Sigmoid colon (tissue), 7 donors: ENCODE results near the gene WASF2. TPM values are rescaled to one million over a fixed set of nuclear protein-coding genes. Genes with fewer than 3 reads are reported as not detected.

Experiments used
- DNase-seq: peaks from one replicate; pipeline ENCODE4 v3.0.0-alpha.2; 2019
- H3K27ac ChIP-seq, 4 donors: fragments of 200-600 bp; sonication (generic); one replicate each; pipeline ENCODE4 v1.5.1; 2016 to 2019; ENCODE audit warnings: mild to moderate bottlenecking in 1 of 4
- H3K27me3 ChIP-seq, 3 donors: fragments of 200-600 bp; sonication (generic); one replicate each; pipeline ENCODE4 v1.5.1; 2019; ENCODE audit warnings: mild to moderate bottlenecking in 1 of 3
- H3K36me3 ChIP-seq, 4 donors: fragments of 200-600 bp; sonication (generic); one replicate each; pipeline ENCODE4 v1.5.1; 2016 to 2019
- H3K4me1 ChIP-seq, 4 donors: fragments of 200-600 bp; sonication (generic); one replicate each; pipeline ENCODE4 v1.5.1; 2017 to 2019
- H3K4me3 ChIP-seq, 4 donors: fragments of 200-600 bp; sonication (generic); one replicate each; pipeline ENCODE4 v1.5.1; 2017 to 2019; ENCODE audit warnings: mild to moderate bottlenecking in 2 of 4, moderate library complexity in 1 of 4
- H3K9me3 ChIP-seq, 4 donors: fragments of 200-600 bp in 3 of 4; sonication (generic) in 3 of 4; one replicate each; pipeline versions ENCODE4 v1.5.1 to v1.6.1; 2013 to 2019
- EP300 ChIP-seq, 4 donors: sonication (generic); formaldehyde crosslinking; IDR thresholded peaks; one replicate each; pipeline ENCODE4 v1.6.1; 2017; ENCODE audit warnings: antibody characterized with exemption in 4 of 4
- POLR2A ChIP-seq, 2 donors: fragments of 450-650 bp; IDR thresholded peaks; one replicate each; pipeline ENCODE4 v1.6.1; 2016; ENCODE audit warnings: antibody characterized with exemption in 2 of 2, mild to moderate bottlenecking in 2 of 2, moderate library complexity in 2 of 2
- POLR2AphosphoS5 ChIP-seq, 4 donors: sonication (generic); formaldehyde crosslinking; IDR thresholded peaks; one replicate each; pipeline ENCODE4 v1.6.1; 2017; ENCODE audit warnings: antibody characterized with exemption in 4 of 4
- WGBS, 2 donors: extraction: QIAGEN DNeasy Blood & Tissue Kit; methylation state at CpG; one replicate each; pipeline ENCODE4 v1.1.7; 2013; 5-methylcytosine and 5-hydroxymethylcytosine counted together
- intact Hi-C: fragments of 100-400 bp; cut with DNase I; formaldehyde crosslinking; loops from one replicate; pipeline ENCODE4 v1.15.1; 2023
- polyA plus RNA-seq, 3 donors: library from polyadenylated mRNA; stranded (reverse); fragments of 200-250 nt; gene quantifications; one replicate each; pipeline ENCODE4 v1.2.3, GENCODE V29; 2013
- total RNA-seq, 4 donors: library from RNA; depleted of rRNA; stranded (reverse); fragments of >200 nt; gene quantifications; one replicate each; pipeline ENCODE4 v1.1.0, GENCODE V29; 2016
- TF ChIP-seq, protein P1 (sequence below), 4 experiments: fragments of 450-650 bp in 3 of 4; fragments of 200-600 bp in 1 of 4; IDR thresholded peaks; one replicate each; pipeline ENCODE4 v1.5.1; 2016 to 2019; ENCODE audit warnings: antibody characterized with exemption in 4 of 4, mild to moderate bottlenecking in 3 of 4, moderate library complexity in 2 of 4
- donor health status: healthy with polysubstance abuse.
- donor health status: Bipolar disorder and iron deficiency.
- donor health status: healthy.

The WASF2 gene
- total and polyA plus RNA-seq, 7 donors = 30.0 to 69.6 (median 56.9) TPM

DNA sequence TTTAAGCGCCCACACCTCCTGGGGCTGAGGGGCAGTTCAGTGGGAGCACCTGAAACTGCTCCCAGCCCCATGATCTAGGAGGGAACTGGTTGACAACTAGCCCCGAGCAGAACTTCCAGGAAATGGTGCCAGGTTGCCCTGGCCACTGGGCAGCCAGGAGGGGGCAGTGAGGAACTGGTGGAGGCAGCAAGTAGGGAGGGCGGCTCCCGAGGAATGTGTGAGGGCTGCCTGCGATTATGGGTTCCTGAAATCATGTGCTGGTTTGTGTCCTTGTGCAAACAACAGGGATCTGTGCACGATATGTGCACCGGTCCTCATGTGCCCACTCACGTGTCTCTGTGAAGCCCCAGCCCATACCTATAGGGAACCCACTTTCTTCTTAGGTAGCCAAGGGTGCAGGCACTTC is 87.6 kb downstream of the WASF2 start:
- H3K4me1 ChIP-seq = peaks cover 0 to 83% (median 67%) of the 10 kb centered on the region in 4 donors
- DNase-seq = peak; percentile 91
- 19 to 37% methylated on average over 8 of the region's 8 CpGs for WGBS, 2 donors
- peaks cover 5 to 14% (median 10%) of the 10 kb centered on the region in 4 donors for H3K36me3 ChIP-seq
- H3K4me3 ChIP-seq = no peak overlapping the region
- H3K27ac ChIP-seq = peak overlapping the region; percentile 79 to 88 (median 81)
- peak; percentile 16 to 61 (median 50) for TF ChIP-seq POLR2AphosphoS5 (IDR thresholded peaks at IDR 0.05)
- TF ChIP-seq, protein P1, sequence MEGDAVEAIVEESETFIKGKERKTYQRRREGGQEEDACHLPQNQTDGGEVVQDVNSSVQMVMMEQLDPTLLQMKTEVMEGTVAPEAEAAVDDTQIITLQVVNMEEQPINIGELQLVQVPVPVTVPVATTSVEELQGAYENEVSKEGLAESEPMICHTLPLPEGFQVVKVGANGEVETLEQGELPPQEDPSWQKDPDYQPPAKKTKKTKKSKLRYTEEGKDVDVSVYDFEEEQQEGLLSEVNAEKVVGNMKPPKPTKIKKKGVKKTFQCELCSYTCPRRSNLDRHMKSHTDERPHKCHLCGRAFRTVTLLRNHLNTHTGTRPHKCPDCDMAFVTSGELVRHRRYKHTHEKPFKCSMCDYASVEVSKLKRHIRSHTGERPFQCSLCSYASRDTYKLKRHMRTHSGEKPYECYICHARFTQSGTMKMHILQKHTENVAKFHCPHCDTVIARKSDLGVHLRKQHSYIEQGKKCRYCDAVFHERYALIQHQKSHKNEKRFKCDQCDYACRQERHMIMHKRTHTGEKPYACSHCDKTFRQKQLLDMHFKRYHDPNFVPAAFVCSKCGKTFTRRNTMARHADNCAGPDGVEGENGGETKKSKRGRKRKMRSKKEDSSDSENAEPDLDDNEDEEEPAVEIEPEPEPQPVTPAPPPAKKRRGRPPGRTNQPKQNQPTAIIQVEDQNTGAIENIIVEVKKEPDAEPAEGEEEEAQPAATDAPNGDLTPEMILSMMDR (IDR thresholded peaks at IDR 0.05) = peak; percentile 14 to 60 (median 44)
- no peak for TF ChIP-seq EP300 (IDR thresholded peaks at IDR 0.05)
- TF ChIP-seq POLR2A (IDR thresholded peaks at IDR 0.05) = no peak
- intact Hi-C loops = loop anchor here (5.0 kb wide), 2 partner anchors 155 to 260 kb away; no protein-coding TSS in a partner anchor
- H3K27me3 ChIP-seq = no peaks in the 10 kb centered on the region
- H3K9me3 ChIP-seq = no peaks in the 10 kb centered on the region

DNA sequence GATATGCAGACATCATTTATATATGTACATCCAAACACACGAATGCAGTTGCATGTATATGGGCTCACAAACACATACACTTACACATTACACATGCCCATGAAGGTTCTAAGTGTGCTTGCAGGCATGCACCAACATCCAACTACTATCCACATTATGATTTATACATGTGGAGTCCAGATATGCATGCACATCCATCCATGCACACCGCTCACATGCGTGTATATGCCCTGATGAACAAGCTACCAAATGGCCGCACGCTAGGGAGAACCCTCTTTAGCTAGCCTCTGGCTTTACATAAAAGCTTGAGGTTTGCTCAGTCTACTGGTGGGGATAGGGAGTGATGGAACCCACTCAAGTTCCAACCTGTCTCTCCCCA is 89.0 kb downstream of the WASF2 start:
- H3K27me3 ChIP-seq = no peaks in the 10 kb centered on the region
- peaks cover 0 to 72% (median 56%) of the 10 kb centered on the region in 4 donors for H3K4me1 ChIP-seq
- 85 to 93% methylated on average over 5 of the region's 5 CpGs for WGBS, 2 donors
- H3K4me3 ChIP-seq = no peak overlapping the region
- peak overlapping the region in 1 of 4 donors; percentile 80 for H3K27ac ChIP-seq
- TF ChIP-seq POLR2AphosphoS5 (IDR thresholded peaks at IDR 0.05) (peak in 2 of 4 donors; percentile 61 to 66), EP300 (IDR thresholded peaks at IDR 0.05) (no peak)
- no peaks in the 10 kb centered on the region for H3K9me3 ChIP-seq
- intact Hi-C loops = loop anchor here (5.0 kb wide), 2 partner anchors 156 to 261 kb away; no protein-coding TSS in a partner anchor
- H3K36me3 ChIP-seq = peaks cover 0 to under 1% (median 0%) of the 10 kb centered on the region in 4 donors
- no peak for DNase-seq

DNA sequence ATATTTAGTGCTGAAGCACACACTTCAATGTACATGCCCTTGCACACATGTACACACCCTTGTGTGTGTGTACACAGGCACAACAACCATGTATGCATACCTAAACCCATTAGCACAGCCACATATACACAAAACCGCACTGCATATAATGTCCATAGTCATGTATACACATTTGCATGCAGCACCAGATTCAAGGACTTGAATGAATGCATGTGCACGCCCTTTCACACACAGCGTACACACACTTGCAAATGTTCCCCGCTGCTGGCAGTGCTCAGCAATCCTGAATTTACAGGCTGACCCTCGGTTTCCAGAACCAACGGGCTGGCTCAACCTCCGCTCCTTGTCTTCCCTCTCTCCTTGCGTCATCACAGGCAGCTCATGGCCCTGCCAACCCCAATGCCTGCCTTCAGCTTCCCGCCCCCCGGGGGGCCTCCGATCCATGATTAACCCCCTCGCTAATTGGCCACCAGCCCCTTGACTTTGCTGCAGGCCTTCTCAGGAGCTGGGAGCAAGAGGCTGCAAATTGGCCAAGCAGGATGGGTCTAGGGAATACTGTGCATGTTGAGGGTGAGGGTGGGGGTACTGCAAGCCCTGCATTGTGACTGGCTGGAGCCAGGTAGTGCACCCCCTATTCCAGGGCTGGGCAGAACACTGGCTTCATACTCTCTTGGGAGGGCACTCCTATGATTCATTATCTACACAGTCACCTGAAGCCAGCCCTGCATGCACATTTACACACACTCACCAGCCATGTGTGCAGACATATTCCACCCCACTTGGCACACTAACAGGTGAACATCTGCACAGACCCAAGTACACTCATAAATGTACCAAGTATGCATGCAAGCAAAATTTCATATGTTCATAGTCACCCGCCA is 89.6 kb downstream of the WASF2 start:
- Histone ChIP-seq H3K36me3 (no peaks in the 10 kb centered on the region), H3K4me1 (peaks cover 0 to 70% (median 50%) of the 10 kb centered on the region in 4 donors), H3K9me3 (no peaks in the 10 kb centered on the region), H3K27ac (no peak overlapping the region), H3K4me3 (no peak overlapping the region), H3K27me3 (no peaks in the 10 kb centered on the region)
- peak in 2 of 4 donors; percentile 46 to 47 for TF ChIP-seq POLR2AphosphoS5 (IDR thresholded peaks at IDR 0.05)
- TF ChIP-seq, protein P1 (IDR thresholded peaks at IDR 0.05) = no peak
- DNase-seq = no peak
- intact Hi-C loops = loop anchor here (5.0 kb wide), 2 partner anchors 157 to 262 kb away; no protein-coding TSS in a partner anchor
- WGBS, 2 donors = 47 to 69% methylated on average over 13 of the region's 13 CpGs

DNA sequence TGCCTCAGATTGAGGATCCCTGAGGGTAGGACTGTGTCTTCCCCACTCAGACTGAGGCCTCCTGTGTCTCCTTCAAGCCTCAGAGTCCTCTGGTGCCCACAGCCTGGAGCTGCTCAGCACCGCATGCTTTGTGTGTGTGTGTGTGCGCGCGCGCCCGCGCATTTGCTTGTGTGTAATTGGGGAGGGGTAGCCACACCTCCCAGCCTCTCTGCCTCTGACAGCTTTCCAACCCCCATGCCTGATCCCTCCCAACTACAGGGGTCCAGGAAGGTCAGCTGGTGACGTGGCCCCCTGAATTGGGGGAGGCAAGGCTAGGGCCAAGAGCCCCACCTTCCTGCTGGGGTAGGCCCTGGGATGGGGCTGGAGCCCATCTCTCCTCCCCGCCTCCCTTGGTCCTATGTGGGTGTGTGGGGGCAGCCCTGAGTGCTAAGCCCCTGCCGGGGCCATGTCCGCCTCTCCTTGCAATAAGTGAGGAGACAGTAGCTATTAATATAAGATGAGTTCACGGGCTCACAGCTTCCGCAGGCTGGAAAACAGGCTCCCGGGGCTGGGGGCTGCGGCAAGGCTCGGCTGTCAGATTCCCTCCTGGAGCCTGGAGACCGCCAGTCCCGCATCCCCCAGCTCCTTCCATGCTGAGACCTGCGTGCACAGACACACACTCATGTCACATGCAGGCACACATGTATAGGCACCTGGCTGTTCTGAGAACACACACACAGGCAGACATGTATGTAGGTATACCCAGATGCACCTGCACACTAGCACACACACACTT is 90.5 kb downstream of the WASF2 start:
- H3K36me3 ChIP-seq = no peaks in the 10 kb centered on the region
- no peaks in the 10 kb centered on the region for H3K9me3 ChIP-seq
- H3K4me1 ChIP-seq = peaks cover 0 to 65% (median 42%) of the 10 kb centered on the region in 4 donors
- 41 to 63% methylated on average over 19 of the region's 19 CpGs for WGBS, 2 donors
- intact Hi-C loops = loop anchor here (5.0 to 10.0 kb wide), 4 partner anchors 65 to 405 kb away; partner anchors contain the start of gene TRNP1
- H3K4me3 ChIP-seq = no peak overlapping the region
- no peaks in the 10 kb centered on the region for H3K27me3 ChIP-seq
- DNase-seq = no peak
- no peak overlapping the region for H3K27ac ChIP-seq
- no peak for TF ChIP-seq POLR2AphosphoS5 (IDR thresholded peaks at IDR 0.05)
- TF ChIP-seq EP300 (IDR thresholded peaks at IDR 0.05) = no peak
- TF ChIP-seq, protein P1 (IDR thresholded peaks at IDR 0.05) = no peak
- TF ChIP-seq POLR2A (IDR thresholded peaks at IDR 0.05) = no peak
